G401.6 (cell line): ENCODE results near the gene PTOV1.
A peak's percentile ranks its signal among the peaks of the same experiment; 100 is the strongest.

Experiments
- FAIRE-seq: peaks from 2 replicates; lab custom pipeline; 2012; peaks lifted over from hg19 to GRCh38; lab: Jason Lieb, UNC

PTOV1 gene

DNA sequence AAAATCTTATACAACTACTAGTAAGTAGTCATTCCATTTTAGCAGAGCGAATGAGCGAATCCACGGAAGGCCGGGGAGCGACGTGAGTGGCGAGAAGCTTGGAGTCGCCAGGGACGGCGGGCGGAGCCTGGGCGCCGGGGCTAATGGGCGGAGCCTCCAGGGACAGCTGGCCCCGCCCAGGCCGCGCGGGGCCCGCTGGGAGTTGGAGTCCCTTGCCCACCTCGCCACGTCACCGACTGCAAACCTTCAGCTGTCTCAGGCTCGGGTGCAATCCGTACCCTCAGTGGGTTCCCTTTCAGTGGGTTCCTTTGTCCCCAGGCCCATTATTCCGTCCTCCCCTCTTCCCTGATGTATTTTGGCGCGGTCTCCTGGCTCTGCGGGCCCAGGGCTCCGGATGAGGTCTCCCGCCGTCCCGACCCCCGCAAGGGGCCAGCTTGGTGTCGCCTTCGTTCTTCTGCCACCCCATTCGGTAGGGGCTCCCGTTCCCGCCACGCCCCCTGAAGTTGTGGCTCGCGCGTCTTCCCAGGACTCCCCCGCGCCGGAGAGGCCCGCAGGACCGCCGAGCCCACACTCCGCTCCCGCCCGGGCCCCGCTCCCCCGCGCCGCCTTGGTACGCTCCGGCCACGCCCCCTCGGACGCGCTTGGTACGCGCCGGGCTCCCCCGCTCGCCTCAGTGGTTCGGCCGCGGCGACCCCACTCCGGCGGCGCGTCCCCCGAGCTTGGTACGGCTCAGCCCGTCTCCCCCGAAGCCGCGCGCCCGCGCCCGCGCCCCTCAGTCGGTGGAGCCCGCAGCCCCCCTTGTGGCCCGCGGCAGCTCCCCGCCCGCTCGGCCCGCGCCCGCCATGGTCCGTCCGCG, at the start of gene PTOV1:
Gene PTOV1, plus strand, starts transcription at position 673 of the 856 bp plus-strand sequence.
- FAIRE-seq = peak; percentile 25

- FAIRE-seq = no peak
Measured at GRCh38 chr19:49801401-49801888, 49.5 kb upstream of the PTOV1 start.

DNA sequence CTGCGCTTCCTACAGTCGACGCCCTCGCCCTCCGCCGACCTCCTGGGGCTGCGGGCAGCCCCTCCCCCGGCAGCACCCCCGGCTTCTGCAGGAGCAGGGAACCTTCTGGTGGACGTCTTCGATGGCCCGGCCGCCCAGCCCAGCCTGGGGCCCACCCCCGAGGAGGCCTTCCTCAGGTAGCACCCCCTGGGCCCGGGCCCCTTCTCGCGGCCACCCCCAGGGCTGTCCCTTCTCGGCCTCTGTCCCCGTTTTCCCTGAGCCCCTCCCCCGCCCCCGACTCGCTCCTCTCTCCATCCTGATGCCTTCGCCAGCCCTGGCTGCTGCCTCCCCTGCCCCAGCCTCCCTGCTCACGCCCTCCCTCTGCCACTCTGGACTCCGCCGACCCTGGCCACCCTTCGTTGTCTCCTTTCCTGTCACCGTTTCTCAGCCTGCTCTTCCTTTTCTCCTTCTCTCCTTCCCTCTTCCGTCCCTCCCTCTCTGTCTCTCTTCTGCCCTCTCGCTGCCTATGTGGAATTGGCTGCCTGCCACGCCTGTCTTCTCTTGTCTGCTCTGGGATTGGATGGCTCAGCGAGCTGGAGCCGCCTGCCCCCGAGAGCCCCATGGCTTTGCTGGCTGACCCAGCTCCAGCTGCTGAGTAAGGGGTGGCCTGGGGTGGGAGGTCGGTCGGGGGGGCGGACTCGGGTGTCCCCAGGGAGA, 48.8 kb upstream of the PTOV1 start:
- no peak for FAIRE-seq

DNA sequence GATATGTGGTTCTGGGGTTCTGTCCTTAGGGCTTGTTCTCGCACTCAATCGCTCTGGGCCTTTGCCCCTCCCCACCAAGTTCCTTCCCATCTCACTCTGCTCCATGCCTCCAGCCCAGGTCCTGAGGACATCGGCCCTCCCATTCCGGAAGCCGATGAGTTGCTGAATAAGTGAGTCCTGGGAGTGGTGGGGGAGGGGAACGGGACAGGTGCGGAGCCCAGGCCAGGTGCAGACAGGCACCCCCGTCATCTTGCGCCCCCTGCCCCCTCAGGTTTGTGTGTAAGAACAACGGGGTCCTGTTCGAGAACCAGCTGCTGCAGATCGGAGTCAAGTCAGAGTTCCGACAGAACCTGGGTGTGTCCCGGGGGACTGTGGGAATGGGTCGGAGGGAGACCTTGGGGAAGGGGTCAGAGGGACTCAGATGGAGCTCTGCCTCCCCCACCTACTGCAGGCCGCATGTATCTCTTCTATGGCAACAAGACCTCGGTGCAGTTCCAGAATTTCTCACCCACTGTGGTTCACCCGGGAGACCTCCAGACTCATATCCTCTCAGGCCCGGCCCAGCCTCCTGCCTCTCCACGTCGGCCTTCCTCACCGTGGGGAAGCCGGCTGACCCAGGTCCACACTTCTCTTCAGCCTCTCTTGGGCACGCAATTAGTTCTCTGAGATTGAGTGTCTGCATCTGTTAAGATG, 48.0 kb upstream of the PTOV1 start:
- no peak for FAIRE-seq

GRCh38 chr19:49803529-49803856, 47.5 kb upstream of the PTOV1 start:
- FAIRE-seq = no peak

DNA sequence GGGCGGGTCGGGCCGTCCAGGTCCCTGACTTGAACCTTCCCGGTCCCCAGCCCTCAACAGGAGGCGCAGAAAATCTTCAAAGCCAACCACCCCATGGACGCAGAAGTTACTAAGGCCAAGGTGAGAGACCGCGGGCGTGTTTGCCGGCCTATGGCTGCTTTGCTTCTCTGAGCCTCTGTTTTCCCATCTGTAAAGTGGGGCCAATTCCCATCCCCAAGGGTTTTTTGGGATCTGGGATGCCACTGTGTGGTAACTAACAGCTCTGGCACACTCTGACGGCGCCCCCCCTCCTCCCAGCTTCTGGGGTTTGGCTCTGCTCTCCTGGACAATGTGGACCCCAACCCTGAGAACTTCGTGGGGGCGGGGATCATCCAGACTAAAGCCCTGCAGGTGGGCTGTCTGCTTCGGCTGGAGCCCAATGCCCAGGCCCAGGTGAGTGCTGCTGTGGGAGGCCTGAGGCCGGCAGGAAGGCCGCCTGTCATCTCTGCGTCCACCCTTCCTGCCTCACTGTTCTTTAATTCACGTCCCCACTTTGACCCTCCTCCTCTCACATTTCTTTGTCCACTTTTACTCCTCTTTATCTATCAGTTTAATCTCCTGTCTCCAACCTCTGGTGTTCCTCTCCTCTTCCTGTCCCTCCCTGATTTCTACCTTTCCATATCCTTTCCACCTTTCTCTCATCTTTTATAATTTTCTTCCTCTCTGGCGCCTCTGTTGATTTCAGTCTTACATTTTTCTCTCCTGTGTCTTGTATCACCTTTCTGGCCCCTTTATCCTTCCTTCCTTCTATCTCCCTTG, 44.9 kb upstream of the PTOV1 start:
- no peak for FAIRE-seq

GRCh38 chr19:49806620-49806959, 44.4 kb upstream of the PTOV1 start:
- FAIRE-seq = no peak

DNA sequence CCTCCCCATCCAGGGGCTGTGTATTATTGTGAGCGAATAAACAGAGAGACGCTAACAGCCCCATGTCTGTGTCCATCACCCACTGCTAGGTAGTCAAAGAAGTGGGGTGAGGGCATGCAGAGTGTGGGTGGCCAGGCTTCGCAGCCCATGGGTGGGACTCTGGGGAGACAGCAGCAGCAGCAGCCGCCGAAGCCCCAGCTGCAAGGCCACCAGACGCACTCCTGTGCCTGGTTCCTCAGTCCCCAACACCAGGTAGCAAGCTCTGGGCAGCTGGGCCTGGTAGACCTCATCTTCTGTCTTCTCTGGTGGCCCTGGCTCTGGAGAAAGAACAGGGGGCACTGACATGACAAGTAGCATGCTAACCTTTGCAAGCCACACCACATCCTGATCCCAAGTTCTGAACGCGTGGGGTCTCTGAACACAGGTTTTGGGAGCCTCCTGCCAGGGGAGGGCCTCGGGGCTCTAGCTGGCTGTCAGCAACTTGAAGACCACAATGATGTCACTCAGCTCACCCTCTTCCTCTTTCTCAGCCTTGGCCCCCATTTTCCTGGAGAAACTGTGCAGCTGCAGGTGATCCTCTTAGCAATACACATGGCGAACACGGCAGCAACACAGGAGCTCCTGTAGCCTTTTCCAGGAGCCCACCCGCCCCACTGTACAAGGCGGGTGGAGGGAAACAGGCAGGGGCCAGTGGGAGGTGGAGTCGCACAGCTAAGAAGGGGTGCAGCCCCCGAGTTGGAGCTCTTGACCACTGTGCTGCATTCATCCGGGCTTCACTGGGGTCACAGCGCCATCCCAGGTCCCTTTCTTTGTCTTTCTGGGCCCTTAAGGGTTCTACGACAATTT, 43.7 kb upstream of the PTOV1 start:
- FAIRE-seq = no peak

DNA sequence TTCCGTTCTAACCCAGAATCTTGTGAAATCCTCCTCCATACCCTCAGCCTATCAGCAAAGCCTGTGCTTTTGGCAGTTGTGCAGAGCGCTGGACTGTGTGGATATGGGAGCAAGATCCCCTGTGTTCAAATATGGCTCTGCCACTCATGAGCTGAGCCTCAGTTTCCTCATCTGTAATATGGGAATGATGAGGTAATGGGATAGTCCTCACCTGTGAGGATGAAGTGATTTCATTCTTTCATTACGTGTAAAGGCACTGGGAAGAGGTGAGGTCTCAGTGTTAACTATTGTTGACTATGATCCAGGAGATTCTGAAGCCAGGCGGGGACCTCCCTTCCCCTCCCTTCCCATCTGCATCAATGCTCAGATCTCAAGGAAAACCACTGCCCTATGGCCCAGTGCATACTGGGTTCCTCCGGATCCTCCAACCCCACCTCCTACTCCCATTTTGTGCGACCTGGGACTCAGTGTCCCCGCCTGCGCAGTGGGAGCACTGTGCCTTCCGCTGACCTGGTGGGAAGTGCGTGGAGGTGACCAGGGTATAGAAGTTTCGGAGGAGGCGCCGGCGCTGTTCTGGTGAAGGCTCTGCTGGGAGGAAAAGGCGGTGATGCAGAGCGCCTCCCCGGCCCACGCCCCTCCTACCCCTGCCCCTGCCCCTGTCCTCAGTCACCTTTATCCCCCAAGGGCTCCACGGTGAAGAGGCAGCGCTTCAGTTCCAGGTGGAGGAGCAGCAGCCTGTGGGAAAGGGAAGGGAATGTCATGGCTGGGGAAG, 42.9 kb upstream of the PTOV1 start:
- no peak for FAIRE-seq

- no peak for FAIRE-seq
Measured at GRCh38 chr19:49808711-49809159, 42.2 kb upstream of the PTOV1 start.

- no peak for FAIRE-seq
Measured at GRCh38 chr19:49809160-49809940, 41.6 kb upstream of the PTOV1 start.

- FAIRE-seq = no peak
Measured at GRCh38 chr19:49809941-49810389, 41.0 kb upstream of the PTOV1 start.

- FAIRE-seq = no peak
Measured at GRCh38 chr19:49811328-49811727, 39.6 kb upstream of the PTOV1 start.

DNA sequence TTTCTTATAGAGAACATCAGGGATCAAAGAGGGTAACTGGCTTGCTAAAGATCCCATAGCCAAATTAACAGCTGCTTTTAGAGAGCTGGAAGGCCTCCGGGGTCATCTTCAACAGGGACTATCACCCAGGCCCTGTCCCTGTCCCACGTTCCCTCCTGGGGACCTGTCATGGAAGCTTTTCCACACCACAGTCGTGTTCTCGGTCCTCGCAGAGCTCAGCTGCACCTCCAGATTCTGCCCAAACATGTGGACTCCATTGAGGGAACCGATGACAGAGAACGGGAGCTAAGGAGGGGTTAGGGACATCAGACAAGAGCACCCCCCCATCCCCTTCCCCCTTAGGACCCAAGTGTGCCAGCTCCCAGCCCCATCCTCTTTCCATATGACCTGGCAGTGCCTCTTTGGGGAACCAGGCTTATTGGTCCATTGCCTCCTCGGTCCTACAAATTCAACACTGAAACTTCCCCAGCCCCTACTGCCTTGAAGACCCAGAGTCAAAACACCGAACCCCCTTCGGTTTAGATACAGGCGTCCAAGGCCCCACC, 38.4 kb upstream of the PTOV1 start:
- FAIRE-seq = no peak

DNA sequence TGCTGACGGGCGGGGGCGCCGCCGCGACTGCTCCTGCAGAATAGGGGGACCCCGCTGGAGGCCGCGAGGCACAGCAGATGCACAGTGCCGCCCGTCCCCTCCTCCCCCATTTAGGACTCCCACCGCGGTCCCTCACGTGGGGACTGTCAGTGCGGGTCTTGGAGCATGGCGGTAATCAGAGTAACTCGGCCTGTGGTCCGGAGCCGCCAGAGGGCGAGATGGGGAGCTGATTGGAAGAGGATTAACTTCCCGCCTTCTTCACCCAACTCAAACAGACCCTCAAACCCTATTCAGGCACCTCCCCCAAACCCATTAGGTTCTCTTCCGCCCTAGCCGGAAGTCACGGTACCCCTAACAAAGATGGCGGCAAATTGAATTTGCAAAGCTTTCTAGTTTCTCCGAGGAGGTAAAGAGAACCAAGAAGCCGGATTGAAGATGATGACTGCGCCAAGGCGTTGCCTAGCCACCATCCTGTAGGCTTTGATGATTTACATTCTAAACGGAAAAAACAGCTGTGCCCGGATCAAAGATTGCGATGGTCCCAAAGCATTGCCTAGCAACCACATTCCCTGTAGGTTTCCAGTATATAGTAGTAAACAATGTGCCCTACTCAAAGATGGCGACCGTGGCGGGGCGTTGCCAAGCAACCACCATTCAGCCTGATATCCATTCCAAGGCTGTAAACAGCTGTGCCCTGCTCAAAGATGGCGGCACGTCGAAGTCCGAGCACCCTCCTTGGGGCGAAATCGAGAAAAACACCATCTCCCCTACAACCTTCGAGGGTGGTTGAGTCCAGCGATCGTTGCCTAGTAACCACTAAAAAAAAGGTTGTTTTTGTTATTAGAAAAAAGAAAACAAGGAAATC, 37.7 kb upstream of the PTOV1 start, which contains the start of gene FUZ:
Gene FUZ, minus strand, starts transcription at position 296 of the 865 bp plus-strand sequence. Its CDS starts 186 bp downstream, at position 110.
- FAIRE-seq = peak; percentile 99

- FAIRE-seq = no peak
Measured at GRCh38 chr19:49814010-49814409, 36.9 kb upstream of the PTOV1 start.

DNA sequence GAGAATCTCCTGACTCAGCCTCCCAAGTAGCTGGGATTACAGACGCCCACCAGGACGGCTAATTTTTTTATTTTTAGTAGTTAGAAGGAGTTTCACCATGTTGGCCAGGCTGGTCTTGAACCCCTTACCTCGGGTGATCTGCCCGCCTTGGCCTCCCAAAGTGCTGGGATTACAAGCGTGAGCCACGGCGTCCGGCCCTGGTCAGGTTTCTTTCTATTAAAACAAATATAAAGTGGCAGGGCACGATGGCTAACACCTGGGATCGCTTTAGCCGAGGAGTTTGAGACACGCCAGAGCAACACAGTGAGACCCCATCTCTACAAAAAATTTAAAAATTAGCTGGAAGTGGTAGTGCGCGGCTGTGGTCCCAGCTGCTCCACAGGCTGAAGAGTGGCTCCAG, 34.4 kb upstream of the PTOV1 start:
- no peak for FAIRE-seq
